Stimulated activated CD8-positive, alpha-beta memory T cell treated with anti-CD3 and anti-CD28 coated beads, Interleukin-15, amount 100 ng/mL, for 4 hours (primary cell): Measurements from ENCODE around the gene CEP164.

Experiments used
- DNase-seq, 2 donors: peaks; one replicate each; pipeline ENCODE4 v3.0.0-alpha.2; 2020; ENCODE audit warnings: low read depth in 2 of 2

CEP164 gene

DNA sequence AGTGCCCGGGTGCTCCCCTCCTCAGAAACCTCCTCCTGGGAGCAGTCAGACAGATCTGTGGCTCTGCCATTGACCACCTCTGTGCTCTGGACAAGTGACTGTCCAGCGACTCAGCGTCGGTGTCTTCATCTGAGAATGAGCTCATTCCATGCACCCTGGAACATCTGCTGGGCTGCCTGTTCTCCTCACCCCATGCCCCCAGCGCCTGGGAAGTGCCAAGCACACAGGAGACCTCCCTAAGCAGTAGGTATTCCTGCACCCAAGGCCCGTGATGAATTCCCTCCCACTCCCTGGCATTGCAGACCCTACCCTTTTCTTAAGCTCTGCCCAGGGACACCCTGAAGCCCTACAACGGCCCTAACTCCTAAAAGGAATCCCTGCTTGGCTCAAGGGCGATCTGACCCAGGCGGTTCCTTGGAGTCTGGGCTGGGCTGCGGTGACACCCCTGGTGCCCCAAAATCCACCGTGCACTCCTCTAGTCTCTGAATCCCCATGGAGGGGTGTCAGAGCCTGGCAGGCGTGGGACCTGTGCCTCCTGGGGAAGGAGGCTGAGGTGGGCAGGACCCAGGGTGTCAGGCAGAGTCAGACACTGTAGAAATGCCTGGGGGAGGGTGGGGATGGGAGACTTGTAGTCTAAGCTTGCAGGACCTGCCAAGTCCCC, 92.0 kb downstream of the CEP164 start:
- DNase-seq: no peak

DNA sequence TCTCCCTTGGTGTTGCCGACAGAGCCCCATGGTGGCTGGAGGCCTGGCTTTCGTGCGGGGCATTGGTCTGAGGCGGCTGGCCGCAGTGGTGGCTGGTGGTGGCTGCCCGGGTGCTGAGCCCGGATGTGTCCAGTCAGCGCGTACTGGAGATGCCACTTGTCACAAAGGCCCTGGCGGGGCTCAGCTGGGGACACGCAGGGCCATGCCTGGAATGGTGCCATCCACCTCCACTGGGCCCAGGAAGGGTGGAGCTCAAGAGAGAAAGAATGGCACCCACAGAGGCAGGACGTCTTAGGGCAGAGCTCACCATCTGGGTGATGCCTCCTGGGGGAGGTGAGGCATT, 92.5 kb downstream of the CEP164 start:
- no peak for DNase-seq

DNA sequence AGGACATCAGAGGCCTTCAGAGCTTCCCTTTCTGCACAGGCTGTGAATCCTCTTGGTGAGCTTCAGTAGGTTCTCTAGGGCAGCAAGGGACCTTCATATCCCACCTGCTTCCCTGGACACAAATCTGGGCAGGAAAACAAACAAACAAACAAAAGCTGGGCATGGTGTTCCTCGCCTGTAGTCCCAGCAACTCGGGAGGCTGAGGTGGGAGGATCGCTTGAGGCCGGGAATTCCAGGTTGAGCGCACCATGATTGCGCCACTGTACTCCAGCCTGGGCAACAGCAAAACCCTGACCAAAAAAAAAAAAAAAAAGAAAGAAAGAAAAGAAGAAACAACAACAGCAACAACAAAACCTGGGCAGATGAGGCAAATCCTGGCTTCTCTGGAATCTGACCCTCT, 92.9 kb downstream of the CEP164 start:
- no peak for DNase-seq

DNA sequence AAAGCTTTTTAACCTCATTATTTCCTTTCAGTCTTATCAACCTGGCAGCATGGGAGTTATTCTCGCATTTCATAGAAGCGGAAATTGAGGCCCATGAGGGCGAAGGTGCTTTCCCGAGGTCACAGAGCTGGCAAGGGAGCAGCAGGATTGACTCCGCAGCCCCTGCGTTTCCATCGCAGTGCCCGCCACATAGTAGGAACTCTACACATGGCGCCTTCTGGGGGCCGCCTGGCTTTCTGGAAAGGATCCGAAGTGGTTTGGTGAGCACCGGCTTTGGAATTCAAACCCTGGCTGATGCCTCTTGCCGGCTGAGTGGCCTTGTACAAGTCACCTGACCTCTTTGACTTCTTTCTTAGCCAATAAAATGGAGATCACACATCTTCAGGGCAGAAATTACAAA, 93.4 kb downstream of the CEP164 start:
- DNase-seq: no peak

DNA sequence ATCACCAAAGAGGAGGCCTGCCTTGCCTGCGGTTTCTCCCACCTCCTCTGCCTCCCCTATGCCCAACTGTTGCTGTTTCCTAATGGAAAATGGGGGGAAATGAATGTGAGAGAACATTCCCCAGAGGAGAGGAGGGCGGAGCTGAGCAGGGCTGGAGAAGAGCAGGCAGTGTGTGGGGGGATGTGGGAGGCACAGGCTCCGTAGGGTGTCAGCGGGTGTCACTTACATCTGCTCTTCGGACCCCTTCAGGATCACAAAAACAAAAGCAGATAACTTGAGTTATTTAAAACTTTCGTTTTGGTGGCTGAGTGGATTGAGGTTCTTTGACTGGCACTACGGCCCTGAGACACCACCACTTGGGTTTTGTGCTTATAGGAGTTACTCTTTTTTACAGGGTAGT, 93.8 kb downstream of the CEP164 start:
- no peak for DNase-seq

DNA sequence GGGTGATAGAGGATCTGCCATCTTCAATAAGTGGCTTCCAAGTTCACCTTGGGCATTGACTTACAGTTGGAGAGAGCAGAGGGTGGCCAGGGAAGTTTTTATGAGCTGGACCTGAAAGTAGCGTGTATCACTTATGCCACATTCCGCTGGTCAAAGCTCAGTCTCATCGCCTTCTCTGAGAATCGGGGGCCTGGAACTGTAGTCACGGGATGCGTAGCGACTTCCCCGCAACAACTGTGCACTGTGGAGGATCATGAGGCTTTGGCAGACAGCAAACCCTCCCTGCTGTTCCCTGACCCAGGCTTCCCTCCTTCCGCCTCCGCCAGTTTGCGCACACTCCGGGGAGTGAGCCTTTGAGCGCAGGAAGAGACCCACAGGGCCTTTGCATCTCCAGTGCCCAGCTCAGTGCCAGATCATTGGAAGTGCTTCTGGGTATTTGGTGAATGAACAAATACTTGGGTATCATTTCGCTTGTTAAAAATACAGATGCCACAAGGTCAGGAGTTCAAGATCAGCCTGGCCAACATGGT, 95.5 kb downstream of the CEP164 start:
- DNase-seq: no peak

DNA sequence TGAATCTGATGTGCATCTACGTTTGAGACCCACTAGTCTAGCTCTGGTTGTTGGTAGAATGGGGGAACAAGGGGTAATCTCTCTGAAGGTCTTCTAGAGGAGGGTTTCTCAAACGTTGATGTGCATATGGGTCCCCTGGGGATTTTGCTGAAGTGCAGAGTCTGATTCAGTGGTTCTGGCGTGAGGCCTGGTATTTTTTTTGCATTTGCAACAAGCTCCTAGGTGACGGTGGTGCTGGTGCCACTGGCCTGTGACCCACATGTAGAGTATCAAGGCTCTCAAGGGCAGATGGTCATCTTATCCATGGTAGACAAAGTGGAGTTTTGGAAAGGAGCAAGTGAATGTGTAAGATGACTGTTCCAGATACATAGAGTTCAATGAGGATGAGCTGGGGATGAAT, 97.1 kb downstream of the CEP164 start:
- DNase-seq: no peak

DNA sequence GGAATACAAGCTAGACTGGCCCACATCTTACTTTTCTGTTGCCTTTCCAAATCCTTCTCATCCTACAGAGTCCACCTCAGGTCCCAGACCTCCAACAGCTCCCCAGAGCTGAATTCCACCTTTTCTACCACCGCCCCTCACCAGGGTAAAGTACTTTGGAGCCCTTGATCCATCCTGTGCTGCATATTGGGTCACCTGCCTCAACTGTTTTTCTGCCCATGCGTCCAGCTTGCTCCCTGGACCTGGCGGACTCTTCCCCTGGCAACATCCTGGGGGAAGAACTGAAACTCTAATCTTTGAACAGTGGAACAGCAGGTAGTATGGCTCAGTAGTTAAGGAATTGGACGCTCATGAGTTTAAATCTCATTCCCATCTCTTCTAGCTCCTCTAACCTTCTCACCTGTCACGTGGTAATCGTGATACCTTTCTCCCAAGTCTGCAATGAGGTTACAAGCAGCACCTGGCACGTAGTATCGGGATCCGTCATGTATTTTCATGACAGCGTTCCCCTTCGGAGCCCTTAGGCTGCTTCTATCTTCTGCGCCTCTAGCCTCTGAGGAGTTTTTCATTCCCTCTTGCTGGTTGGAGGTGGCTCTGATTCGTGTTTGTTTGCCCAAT, 98.1 kb downstream of the CEP164 start:
- DNase-seq: no peak

DNA sequence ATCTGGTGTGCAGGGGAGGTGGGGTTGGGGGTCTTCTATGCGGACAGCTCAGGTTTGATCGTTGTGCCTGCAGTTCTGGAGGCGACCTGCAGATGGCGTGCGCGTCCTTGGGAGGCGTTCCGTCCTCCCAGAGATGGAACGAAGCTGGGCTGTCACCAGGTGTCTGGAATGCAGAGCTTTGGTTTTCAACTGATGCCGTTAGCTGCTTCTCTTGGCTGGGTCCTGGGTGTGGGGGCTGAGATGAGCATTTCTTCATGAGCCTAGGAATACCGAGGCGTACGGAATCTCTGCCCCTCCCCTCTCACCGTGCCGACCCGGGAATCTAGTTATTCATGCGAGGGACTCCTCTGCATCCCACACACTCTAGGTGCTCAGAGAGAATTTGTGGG, 98.6 kb downstream of the CEP164 start:
- DNase-seq: peak; percentile 16 to 27

DNA sequence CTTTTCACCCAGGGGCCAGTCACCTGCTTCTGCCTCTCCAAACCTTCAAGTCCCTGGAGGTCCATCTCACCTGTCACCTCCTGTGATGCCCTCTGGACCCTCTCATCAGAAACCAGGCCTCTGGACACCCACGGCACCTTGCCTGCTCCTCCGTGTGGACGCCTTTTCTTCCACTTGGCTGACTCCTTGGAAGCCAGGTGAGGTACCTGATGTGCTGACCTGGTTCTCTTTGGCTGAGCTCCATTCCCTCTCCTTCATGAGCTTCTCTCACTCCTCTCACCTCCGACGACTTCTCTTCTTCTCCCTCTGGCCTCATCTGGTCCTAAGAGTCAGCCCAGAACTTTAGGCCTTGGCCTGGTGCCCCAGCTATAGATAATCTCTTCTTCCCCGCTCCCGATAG, 99.3 kb downstream of the CEP164 start:
- no peak for DNase-seq

DNA sequence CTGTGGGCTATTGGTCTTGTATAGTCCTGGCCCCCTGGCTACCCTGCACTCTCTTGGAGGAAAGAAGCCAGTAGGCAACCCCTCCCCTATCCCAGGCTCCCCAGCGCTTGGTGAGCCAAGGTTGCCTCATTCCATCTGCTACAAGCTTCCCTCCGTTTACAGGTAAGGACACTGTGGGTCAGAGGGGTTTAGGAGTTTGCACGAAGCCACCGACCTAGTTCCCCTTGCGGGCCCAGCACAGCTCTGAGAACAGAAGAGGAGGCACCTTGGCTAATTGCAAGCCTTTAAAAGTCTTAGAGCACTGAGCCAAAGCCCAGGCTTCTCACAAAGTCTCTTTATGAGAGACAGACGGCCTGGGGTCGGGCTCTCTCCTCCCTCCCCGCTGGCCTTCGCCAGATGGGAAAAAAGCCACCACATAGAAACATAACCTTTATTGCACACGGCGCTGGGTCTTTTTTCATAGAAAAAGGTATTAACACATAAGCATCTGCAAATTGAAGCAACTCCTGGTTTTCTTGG, 99.8 kb downstream of the CEP164 start:
- no peak for DNase-seq

DNA sequence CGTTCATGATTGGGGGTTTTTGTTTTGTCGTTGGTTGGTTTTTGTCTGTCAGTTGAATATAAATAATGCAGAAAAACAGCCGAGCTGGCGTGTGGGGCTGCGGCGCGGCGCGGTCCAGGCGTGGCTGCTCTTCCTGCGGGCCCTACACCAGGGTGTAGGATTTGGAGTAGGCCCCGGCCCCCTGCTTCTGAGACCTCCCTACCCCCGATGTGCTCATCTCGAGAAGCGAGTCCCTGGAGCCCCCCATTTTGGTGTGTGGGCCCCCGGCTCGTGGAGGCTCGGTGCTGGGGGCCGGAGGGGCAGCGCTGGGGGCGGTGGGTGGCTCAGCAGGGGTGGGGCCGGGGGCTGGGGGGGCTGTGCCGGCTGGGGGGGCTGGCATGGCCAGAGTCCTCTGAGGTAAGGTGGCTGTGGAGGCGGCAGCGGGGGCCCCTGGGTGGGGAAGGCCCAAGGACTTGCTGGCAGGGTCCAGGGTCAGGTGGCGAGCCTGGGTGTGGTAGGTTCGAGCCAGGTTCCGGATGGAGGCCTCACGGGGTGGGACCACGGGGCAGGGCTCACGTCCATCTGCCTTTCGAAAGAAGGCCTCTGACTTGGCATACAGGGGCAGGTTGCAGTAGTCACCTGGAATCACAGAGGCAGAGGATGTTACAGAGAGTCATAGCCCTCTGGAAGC, 100.7 kb downstream of the CEP164 start:
- DNase-seq: no peak

DNA sequence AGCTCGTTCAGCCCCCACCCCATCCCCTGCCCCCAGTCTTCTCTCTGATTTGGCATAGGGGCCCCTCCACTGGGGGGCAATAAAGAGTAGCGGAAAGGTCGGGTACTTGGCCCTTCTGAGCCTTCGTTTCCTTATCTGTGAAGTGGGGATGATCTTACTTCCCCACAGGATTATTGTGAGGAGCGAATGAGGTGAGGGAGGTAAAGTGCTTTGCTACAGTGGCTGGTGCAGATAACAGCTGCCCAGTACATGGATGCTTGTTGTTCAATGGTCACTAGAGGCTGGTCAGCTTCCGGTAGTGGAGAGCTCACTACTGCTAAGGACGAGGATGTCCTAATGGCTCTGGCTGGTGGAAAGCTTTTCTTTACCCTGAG, 101.2 kb downstream of the CEP164 start:
- no peak for DNase-seq

DNA sequence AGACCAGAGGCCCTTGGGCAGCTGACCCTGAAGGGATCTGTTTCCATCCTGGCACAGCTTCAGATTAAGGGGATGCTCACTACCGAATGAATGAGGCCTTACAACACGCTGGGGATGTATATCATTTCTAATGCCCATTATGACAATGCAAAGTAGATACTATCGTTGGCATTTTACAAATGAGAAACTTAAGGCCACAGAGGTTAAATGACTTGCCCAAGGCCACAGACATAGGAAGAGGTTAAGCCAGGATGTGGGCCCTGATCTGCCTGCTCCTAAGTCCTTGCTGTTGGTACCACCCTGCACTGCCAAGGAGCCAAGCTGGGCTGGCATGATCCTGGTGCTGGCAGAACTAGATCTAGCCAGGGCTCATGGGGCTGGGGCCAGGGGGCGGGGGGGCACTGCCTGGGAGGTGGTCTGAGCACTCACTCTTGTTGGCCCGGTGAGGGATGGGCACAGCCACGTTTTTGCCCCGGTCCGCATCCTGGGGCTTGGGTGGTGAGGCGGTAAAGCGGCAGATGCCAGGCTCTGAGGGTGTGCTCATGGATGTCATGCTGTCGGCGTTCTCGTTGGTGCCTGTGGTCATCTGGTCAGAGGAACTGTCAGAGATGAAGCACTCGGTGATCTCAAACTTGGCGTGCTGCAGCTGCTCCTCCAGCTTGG, 102.8 kb downstream of the CEP164 start:
- no peak for DNase-seq

DNA sequence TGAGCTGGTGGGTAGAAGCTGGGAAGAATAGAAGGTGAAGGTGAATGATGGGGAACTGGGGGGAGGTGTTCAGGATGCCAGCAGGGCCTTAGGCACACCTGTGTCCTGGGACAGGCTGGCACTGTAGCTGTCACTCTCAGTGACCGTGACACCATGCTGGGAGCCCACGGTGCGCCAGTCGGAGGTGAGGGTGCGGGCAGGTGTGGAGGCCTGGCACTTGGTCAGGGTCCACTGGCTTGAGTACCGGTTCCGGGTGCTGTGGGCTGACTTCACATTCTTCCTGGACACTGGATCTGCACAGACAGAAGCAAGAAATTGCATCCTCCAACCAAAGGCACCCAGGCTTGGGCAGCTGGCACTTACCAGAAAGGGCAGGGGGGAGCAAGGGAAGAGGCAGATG, 103.8 kb downstream of the CEP164 start:
- no peak for DNase-seq

DNA sequence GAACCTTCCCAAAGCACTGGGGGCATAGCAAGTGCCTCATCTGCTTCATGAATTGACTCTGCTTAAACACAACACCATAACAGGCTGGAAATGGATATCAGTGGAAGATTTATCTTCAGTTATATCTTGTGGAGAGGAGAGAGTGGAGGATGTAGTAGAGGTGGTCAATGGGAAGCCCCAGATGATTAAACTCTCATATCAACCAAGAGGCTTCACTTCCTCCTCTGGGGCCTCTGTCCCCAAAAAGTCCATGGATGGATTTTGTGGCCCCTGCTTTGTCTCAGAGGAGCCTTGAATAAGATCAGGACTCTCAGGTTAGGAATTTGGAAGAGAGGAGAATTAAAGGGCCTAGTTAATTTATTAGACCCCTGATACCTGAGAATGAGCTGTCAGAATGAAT, 106.1 kb downstream of the CEP164 start:
- DNase-seq: no peak

DNA sequence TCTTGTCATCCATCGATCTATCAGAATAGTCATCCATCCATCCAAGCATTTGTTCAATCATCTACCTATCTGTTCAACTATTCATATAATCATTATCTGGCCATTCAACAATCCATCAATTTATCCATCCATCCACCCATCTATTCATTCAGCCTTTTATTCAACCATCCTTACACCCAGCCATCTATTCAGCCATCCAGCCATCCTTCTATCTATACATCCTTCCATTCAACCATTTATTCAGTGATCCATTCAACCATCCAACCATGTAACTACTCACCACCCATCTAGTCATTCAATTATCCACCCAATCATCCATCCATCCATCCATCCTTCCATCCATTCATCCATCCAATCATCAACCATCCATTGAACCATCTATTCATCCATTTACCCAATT, 106.8 kb downstream of the CEP164 start:
- DNase-seq: no peak

DNA sequence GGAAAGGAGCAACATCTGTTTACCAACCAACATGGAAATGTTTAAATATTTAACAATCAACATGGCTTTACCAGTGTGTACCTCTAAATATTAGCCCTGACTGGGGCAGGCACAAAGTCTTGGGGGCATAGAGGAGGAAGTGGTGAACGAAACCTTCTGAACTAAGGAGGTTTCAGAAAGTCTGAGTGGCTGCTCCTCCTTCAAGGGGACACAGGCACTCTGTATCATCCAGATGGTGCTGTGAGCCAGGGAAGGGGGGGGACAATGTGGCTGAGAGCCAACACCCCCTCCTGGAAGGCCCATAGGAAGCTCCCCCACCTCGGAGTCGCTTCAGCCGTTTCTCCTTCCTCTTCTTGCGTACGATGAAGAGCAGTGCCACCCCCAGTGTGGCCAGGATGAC, 107.7 kb downstream of the CEP164 start:
- no peak for DNase-seq

DNA sequence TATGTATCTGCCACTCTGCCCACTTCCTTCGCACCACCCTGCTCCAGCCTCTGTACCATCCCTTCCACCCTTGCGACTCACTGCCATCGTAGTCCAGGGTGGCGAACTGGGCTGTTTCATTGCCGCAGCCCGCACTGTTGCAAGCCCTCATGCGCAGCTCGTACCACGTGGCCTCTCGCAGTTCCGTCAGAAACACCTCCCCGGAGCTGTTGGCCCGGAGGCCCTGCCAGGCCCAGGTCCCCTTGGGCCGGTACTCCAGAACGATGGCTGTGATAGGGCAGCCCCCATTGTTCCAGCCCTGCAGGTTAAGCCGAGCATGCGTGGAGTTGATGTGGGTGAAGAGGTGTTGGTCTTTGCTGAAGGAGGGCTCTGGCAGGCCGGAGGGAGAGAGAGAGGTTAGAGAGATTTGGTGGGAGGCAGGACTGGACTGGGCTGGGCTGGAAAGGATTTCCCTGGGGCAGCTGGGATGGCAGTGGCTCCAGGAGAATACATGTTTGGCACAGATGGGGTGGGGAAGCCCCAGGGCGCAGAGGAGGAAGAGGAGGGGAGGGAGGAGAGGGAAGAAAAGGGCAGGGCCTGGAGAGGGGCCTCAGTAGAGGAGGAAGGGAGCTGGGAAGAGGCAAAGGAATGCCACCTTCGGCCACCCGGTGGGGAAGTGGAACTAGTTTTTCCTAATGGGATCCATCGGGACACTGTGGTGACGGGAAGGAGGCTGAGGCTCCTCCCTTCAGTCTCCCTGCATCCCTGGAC, 109.6 kb downstream of the CEP164 start:
- no peak for DNase-seq

DNA sequence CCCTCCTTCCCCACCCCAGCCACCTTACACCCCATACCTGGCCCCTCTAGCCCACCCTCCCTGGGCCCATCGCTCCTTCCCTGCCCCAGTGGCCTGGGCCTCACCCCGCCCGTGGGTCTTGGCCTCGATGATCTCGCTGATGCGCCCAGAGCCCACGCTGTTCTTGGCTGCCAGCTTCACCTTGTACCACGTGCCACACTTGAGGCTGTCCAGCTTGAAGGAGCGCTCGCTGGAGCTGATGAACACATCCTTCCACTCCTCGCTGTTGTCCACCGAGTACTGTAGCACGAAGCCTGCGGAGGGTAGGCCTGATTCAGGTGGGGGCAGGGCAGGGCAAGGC, 110.1 kb downstream of the CEP164 start:
- no peak for DNase-seq

DNA sequence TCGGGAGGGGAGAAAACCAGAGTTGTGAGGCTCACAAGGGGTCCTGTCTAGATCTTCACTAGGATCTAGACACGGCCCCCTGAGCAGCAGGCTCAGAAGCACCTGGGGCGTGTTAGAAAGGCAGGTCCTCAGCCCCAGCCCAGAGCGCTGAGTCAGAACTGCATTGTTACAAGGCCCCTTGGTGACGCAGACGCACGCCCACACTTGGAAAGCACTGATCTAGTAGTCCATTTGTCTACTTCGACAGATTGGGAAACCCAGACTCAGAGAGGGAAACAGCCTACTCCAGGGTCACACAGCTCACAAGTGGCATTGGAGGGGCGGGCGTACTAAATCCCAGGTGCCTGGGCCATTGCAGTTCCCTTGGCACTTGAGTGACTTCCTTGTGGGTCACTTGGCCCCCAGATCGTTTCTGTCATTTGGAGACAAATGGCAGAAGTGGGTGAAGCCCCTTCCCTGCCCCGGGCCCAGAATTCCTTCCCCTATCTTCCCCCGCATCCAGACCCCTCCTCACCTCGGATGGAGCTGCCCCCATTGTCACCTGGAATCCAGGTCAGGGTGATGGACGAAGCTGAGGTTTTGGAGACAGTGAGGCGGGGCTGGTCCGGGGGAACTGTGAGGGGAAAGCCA, 110.8 kb downstream of the CEP164 start:
- no peak for DNase-seq

DNA sequence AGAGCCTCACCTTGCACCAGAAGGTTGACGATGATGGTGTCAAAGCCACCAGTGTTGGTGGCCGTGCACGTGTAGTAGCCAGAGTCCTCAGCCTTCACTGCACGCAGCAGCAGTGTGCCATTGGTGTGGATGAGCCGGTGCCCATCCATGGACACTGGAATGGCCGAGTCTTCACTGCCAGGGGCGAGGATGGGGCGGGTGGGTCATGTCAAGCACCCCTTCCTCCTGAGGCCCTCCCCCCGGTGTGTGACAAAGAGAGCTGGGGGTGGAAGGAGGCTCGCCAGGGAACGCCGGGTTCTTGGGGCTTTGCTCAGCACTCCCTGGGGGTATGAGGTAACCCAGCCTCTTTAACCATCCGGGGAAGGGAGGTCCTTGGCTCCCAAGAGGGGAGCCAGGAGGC, 111.6 kb downstream of the CEP164 start:
- DNase-seq: no peak
